Activated CD8-positive, alpha-beta memory T cell treated with anti-CD3 and anti-CD28 coated beads for 48 hours (primary cell): ENCODE measurements around the gene MUC13.
"Not testable (repeated sequence)": the region's sequence is repeated elsewhere in the genome, so short reads cannot be mapped to it uniquely, and the experiment has no call there.

Experiments
- DNase-seq, 3 experiments: peaks; one replicate each; pipeline ENCODE4 v3.0.0-alpha.2; 2020; ENCODE audit warnings: low read depth in 2 of 3, low spot score in 2 of 3

Gene MUC13

GRCh38 chr3:124934577-124934976 is at the start of gene MUC13:
MUC13 (minus strand) TSS chr3:124934751; CDS start chr3:124934712, 39 bp downstream.
- DNase-seq = no peak

- no peak for DNase-seq
These were observed 48.3 kb upstream of the MUC13 start for GRCh38 chr3:124982855-124983254.

GRCh38 chr3:124981472-124981871 is 46.9 kb upstream of the MUC13 start:
- DNase-seq = no peak

GRCh38 chr3:124978627-124979026 is 44.1 kb upstream of the MUC13 start:
- DNase-seq = no peak

GRCh38 chr3:124976383-124976782 is 41.8 kb upstream of the MUC13 start:
- no peak for DNase-seq

GRCh38 chr3:124974691-124975090 is 40.1 kb upstream of the MUC13 start:
- DNase-seq = no peak

GRCh38 chr3:124973290-124973689 is 38.7 kb upstream of the MUC13 start:
- no peak for DNase-seq

- DNase-seq = no peak
These were observed 37.9 kb upstream of the MUC13 start for GRCh38 chr3:124972457-124972856.

GRCh38 chr3:124969963-124970722 is 35.6 kb upstream of the MUC13 start:
- DNase-seq = no peak

GRCh38 chr3:124969190-124969589 is 34.6 kb upstream of the MUC13 start:
- no peak for DNase-seq

GRCh38 chr3:124967964-124968363 is 33.4 kb upstream of the MUC13 start:
- DNase-seq = no peak

- DNase-seq = no peak
These were observed 32.2 kb upstream of the MUC13 start for GRCh38 chr3:124966521-124967445.

- DNase-seq = no peak
These were observed 30.9 kb upstream of the MUC13 start for GRCh38 chr3:124965413-124965812.

GRCh38 chr3:124964387-124964786 is 29.8 kb upstream of the MUC13 start:
- DNase-seq = no peak

- no peak for DNase-seq
These were observed 29.2 kb upstream of the MUC13 start for GRCh38 chr3:124963755-124964154.

- DNase-seq = no peak
These were observed 27.9 kb upstream of the MUC13 start for GRCh38 chr3:124962403-124962940.

GRCh38 chr3:124960698-124961097 is 26.1 kb upstream of the MUC13 start:
- DNase-seq = no peak

- DNase-seq = no peak
These were observed 25.6 kb upstream of the MUC13 start for GRCh38 chr3:124960105-124960504.

GRCh38 chr3:124957951-124958350 is 23.4 kb upstream of the MUC13 start:
- DNase-seq = not testable (repeated sequence)

- DNase-seq = no peak
These were observed 17.8 kb upstream of the MUC13 start for GRCh38 chr3:124952282-124952855.

GRCh38 chr3:124951511-124952281 is 17.1 kb upstream of the MUC13 start:
- DNase-seq = no peak
